Glutamatergic neuron (in vitro differentiated cells): Measurements from ENCODE around the gene SIK2. TPM values are rescaled to one million over a fixed set of nuclear protein-coding genes. Genes with fewer than 3 reads are reported as not detected.

ENCODE experiments used
- DNase-seq: peaks from one replicate; pipeline ENCODE4 v3.0.0; 2022
- H3K27ac Mint-ChIP-seq: one replicate; pipeline ENCODE4 v1.8.0; 2020; ENCODE audit warnings: mild to moderate bottlenecking, mixed read lengths, inconsistent platforms; ENCODE audit not compliant: unreplicated experiment
- H3K27me3 Mint-ChIP-seq: one replicate; pipeline ENCODE4 v1.8.0; 2020; ENCODE audit warnings: mild to moderate bottlenecking, moderate library complexity, mixed read lengths, inconsistent platforms; ENCODE audit not compliant: unreplicated experiment
- H3K36me3 Mint-ChIP-seq: one replicate; pipeline ENCODE4 v1.8.0; 2020; ENCODE audit warnings: mild to moderate bottlenecking, mixed read lengths, inconsistent platforms; ENCODE audit not compliant: unreplicated experiment
- H3K4me1 Mint-ChIP-seq: one replicate; pipeline ENCODE4 v1.8.0; 2020; ENCODE audit warnings: mild to moderate bottlenecking, low read depth, mixed read lengths, inconsistent platforms; ENCODE audit not compliant: unreplicated experiment
- H3K4me3 Mint-ChIP-seq: one replicate; pipeline ENCODE4 v1.8.0; 2020; ENCODE audit warnings: mild to moderate bottlenecking, mixed read lengths, inconsistent platforms; ENCODE audit not compliant: unreplicated experiment
- H3K9me3 Mint-ChIP-seq: one replicate; pipeline ENCODE4 v1.8.0; 2020; ENCODE audit warnings: mild to moderate bottlenecking, moderate library complexity, mixed read lengths, inconsistent platforms; ENCODE audit not compliant: unreplicated experiment
- CTCF ChIP-seq: fragments of 200-600 bp; sonication (generic); IDR thresholded peaks from one replicate; pipeline ENCODE4 v1.5.0; 2021; ENCODE audit not compliant: partially characterized antibody, unreplicated experiment
- total RNA-seq: library from RNA; stranded (reverse); fragmentation: NEBNext Ultra II Directional; extraction: Animal tissue kit (Norgen Biotek cat#: 25700); gene quantifications from one replicate; pipeline ENCODE4 v1.2.1, GENCODE V29; 2021; ENCODE audit not compliant: unreplicated experiment

The SIK2 gene
- total RNA-seq, 1 donor from 2014 or later, result 10.1 TPM

- H3K27ac Mint-ChIP-seq, result no peak overlapping the region
- no peak for TF ChIP-seq CTCF
- no peak for DNase-seq
- H3K27me3 Mint-ChIP-seq, result peaks cover 2% of the 10 kb centered on the region
- H3K4me3 Mint-ChIP-seq, result no peak overlapping the region
- no peaks in the 10 kb centered on the region for H3K36me3 Mint-ChIP-seq
- no peaks in the 10 kb centered on the region for H3K4me1 Mint-ChIP-seq
- H3K9me3 Mint-ChIP-seq, result no peaks in the 10 kb centered on the region
These were observed 13.1 kb upstream of the SIK2 start for GRCh38 chr11:111589114-111589513.

- H3K9me3 Mint-ChIP-seq, result no peaks in the 10 kb centered on the region
These were observed 12.3 kb upstream of the SIK2 start for GRCh38 chr11:111589886-111590499.

GRCh38 chr11:111591187-111591960 lies 10.9 kb upstream of the SIK2 start:
- Mint-ChIP-seq H3K36me3 (no peaks in the 10 kb centered on the region), H3K4me3 (no peak overlapping the region), H3K27me3 (peaks cover 2% of the 10 kb centered on the region), H3K27ac (no peak overlapping the region), H3K4me1 (no peaks in the 10 kb centered on the region), H3K9me3 (no peaks in the 10 kb centered on the region)
- no peak for TF ChIP-seq CTCF
- DNase-seq, result no peak

More at GRCh38 chr11:111589886-111590499, 12.3 kb upstream of the SIK2 start:
- Mint-ChIP-seq H3K36me3 (no peaks in the 10 kb centered on the region), H3K4me3 (no peak overlapping the region), H3K27ac (no peak overlapping the region), H3K4me1 (no peaks in the 10 kb centered on the region), H3K27me3 (peaks cover 2% of the 10 kb centered on the region)
- DNase-seq, result no peak
- no peak for TF ChIP-seq CTCF

- no peak overlapping the region for H3K4me3 Mint-ChIP-seq
- no peak for DNase-seq
- H3K27me3 Mint-ChIP-seq, result peaks cover 2% of the 10 kb centered on the region
- H3K27ac Mint-ChIP-seq, result no peak overlapping the region
- H3K9me3 Mint-ChIP-seq, result no peaks in the 10 kb centered on the region
- no peak for TF ChIP-seq CTCF
- H3K4me1 Mint-ChIP-seq, result no peaks in the 10 kb centered on the region
- no peaks in the 10 kb centered on the region for H3K36me3 Mint-ChIP-seq
These were observed 9.8 kb upstream of the SIK2 start for GRCh38 chr11:111592491-111592890.

GRCh38 chr11:111596319-111596718 lies 5.9 kb upstream of the SIK2 start:
- H3K27me3 Mint-ChIP-seq, result peaks cover 5% of the 10 kb centered on the region
- no peak for DNase-seq
- no peak overlapping the region for H3K4me3 Mint-ChIP-seq
- TF ChIP-seq CTCF, result no peak
- H3K27ac Mint-ChIP-seq, result no peak overlapping the region
- no peaks in the 10 kb centered on the region for H3K36me3 Mint-ChIP-seq
- H3K9me3 Mint-ChIP-seq, result no peaks in the 10 kb centered on the region
- H3K4me1 Mint-ChIP-seq, result no peaks in the 10 kb centered on the region
